Amniotic epithelial cell (primary cell): ENCODE data around the gene DPF3.
A peak's percentile ranks its signal among the peaks of the same experiment; 100 is the strongest.
"Not testable (repeated sequence)": the region's sequence is repeated elsewhere in the genome, so short reads cannot be mapped to it uniquely, and the experiment has no call there.

Experiments used
- DNase-seq: peaks from one replicate; pipeline ENCODE4 v3.0.0-alpha.2; 2010; ENCODE audit warnings: low read depth

Gene DPF3

DNA sequence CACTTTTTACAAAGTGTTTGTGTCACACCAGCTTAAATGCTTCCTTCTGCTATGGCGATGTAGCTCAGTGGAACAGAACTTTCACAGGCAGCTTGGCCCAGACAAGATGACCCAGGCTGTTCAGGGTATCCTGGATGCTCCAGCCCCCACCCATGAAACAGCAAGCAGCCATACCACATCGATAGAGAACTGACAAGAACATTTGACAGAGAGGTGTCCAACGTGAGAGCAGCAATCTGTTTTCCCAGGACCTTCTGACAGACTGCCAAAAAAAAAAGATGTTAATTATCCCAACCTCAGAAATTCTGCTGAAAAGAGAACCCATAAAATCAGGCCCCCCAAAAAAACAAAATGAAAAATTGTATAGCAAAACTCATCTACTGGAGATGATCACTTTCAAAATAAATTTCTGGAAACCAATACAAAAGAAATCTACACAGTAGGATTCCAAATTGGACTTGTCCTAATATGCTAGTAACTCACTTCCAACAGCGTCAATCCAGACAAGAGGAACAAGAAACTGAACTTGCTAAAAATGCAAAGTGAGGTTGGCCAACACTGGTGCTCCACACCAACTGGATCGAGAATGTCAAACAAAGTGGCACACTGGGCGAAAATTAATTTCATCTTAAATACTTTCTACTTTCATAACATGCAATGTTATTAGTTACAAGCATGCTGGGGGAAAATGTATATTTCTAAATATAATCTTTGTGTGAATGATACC is 118.8 kb downstream of the DPF3 start:
- no peak for DNase-seq

DNA sequence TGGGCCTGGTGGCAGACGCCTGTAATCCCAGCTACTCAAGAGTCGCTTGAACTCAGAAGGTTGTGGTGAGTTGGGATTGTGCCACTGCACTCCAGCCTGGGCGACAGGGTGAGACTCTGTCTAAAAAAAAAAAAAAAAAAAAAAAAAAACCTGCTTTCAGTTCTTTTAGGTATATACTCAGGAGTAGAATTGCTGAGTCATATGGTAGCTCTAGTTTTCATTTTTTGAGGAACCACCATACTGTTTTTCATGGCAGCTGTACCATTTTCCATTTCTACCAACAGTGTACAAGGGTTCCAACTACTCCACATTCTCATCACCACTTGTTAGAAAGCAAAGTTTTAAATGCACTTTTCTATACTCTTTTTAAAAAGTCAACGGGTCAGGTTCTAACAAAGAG is 119.8 kb downstream of the DPF3 start:
- DNase-seq, result no peak

DNA sequence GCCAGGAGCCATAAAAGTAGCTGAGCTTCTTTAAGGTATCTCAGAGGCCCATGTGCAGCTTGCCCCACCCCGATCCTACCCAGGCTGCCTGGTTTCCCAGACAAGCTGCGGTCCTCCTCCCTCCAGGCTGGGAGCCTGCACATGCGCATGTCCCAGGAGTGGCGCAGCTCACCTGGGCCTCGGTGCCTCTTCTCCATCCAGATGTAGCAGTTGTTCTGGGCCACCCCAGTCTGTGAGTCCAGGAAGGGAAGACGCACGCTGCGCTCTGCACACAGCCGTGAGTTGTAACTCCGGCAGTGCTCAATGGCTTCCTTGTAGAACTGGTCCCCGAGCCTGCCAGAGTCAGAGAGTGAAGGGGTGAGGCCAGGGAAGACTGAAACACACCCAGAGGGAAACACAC is 122.3 kb downstream of the DPF3 start:
- DNase-seq, result no peak

DNA sequence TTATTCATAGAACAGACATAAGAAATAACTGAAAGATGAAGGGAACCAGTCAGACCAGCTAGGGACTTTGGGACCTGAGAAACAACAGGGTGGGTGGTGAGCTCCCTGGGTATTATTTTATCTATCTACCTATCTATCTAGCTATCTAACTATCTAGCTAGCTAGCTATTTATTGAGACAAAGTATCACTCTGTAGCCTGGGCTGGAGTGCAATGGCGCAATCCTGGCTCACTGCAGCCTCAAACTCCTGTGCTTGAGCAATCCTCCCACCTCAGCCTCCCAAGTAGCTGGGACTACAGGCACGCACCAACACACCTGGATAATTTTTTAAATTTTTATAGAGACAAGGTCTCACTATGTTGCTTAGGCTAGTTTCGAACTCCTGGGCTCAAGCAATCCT is 127.6 kb downstream of the DPF3 start:
- DNase-seq, result no peak

DNA sequence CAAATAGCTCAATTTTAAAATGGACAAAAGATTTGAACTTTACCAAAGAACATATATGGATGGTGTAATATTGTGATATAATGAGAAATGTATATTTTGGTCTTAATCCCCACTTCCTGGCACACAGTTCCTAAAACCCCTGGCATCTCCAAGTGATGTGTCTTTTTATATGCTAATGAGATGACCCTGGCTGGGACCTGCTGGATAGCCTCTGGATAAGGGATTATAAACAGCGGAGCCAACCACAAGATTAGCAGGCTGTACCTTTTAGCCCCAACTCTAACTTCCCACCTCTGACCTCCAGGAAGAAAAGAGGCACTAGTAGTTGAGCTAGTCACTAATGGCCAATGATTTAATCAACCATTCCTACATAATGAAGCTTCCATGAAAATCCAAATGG is 130.0 kb downstream of the DPF3 start:
- DNase-seq, result no peak

DNA sequence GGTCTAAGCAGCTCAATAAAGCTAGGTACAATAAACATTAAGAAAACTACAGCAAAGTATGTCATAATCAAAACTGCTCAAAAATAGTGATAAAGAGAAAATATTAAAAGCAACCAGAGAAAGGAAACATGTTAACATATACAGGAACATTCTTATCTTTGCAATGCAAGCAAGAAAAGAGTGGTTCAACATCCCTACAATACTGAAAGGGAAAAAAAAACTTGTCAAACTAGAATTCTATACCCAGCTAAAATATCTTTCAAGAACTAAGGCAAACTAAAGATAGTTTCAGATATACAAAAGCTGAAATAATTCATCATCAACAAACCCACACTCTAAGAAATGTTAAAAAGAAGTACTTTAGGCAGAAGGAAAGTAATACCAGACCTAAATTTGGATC is 134.2 kb downstream of the DPF3 start:
- no peak for DNase-seq

DNA sequence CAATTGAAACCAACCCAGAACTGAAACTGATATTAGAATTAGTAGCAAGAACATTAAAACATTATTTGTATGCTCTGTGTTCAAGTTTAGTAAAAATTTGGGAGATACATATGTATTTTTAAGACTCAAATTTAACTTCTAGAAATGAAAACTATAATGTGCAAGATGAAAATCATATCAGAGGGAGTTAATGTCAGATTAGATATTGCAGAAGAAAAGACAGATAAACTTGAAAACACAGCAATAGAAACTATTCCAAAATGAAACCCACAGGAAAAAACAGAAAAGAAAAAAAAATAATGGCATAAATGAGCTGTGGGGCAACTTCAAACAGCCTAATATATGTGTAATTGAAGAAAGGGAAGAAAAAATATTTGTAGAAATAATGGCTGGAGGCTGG is 134.9 kb downstream of the DPF3 start:
- no peak for DNase-seq

DNA sequence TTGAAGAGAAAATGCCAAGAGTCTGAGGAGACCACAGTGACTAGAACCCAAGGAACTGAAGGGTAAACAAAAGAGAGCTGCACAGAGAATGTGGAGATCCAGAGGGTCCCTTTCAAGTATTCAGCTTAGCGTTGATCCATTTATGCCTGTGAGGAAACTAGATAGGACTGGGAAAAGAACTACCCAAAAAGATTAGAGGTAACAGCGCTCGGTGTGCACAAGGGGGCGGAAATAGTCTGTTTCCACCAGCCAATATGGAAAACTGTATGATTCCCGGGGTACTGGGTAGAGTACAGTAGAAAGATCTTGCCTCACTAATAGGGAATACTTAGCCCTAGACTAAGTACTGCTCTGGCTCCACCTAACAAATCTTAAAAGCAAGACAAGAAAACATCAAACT is 135.5 kb downstream of the DPF3 start:
- no peak for DNase-seq

DNA sequence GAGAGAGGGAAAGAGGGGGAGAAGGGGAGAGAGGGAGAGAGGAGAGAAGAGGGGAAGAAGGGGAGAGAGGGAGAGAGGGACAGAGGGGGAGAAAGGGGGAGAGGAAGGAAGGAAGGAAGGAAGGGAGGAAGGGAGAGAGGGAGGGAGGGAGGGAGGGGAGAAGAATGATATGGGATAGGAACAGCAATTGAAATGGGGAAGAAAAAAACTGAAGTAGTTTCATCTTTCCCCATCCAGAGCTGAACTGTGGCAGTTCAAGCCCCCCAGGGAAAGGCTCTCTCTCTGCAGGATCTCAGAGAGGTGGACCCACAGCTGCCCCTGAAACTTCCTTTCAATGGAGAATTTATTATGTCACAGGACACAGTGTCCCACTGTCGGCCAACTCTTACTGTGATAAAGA is 136.9 kb downstream of the DPF3 start:
- no peak for DNase-seq

DNA sequence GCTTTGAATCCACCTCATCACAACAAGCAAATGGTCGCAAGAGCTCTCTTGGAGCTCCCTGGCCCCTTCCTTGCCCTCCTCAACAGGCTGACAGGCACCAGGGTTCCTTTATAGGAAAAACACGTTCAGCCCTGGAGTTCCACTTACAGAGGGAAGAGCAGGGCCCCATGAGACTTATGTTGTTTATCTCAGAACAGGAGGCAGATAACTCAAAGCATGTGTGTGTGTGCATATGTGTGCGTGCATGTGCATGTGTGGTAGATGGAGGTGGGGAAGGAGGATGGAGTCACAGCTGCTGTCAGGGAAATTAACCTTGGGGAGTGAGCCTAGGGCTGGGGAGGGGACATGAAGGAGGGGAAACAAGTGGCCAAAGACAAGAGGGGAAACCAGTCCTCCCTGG is 138.1 kb downstream of the DPF3 start:
- DNase-seq, result no peak

DNA sequence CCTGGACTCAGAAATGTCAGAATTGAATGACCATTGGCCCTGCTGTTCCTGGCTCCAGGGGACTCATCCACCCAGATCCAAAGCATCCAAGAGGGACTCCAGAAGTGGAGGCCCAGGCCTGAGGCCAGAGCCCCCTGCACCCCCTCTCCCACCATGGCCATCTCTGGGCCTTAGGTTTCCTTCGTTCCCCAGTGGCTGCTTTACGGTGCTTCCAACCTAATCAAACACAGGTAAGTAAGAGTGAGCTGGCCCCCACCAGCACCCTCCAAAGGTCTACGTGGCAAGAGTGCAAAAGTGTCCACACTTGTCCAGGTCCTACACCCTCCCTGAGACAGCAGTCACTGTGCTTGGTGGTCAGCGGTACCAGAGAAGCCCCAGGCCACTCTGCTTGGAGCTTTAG is 139.0 kb downstream of the DPF3 start:
- no peak for DNase-seq

DNA sequence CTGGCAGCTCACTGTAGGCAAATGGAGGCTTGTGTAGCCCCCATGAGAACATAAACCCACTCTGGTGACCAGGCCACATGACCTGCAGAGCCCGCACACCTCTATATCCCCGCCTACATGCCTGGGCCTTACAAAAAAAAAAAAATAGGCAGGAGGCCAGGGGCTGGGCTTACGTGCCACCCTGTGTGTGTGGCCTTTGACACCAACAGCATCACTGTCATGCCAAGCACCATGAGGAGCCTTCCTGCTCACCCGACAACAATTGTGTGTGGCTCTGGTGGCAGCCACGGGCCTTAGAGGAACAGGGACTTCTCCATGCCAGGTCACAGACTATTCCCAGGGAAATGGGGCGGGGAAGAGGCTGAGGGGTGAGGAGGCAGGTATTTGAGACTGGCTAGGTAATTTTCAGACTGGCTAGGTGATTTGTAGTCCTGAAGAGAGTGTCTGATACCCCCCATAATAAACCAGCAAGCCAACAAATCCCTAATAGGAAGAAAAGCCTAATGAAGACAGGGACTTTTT is 140.0 kb downstream of the DPF3 start:
- no peak for DNase-seq

DNA sequence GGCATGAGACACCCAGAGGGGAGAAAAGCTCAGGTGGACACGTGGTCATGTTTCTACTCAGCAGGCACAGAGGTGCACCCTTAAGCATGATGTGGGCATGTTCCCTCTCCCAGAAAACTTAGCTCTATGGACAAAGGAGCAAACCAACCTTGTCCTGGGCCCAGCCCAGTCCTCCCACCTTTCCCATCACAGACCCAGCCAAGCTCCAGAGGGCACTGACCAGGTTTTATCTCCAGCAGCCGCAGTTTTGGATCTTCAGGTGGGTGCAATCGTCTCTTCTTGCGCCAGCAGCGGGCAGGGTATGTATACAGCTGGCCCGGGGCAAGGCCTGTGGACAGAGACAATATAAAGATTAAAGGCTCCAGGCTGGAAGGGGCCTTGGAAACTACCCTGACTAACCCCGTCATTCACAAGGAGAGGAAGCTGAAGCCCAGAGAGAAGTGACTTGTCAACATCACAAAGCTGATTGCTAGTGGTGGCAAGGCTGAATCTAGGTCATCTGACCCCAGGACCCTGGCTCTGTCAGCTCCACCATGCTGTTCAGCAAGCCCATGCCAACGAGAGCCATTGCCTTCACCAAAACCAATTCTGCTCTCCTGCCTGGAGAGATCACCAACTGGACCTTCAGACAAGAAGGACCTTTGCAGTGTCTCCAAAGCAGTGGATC is 140.7 kb downstream of the DPF3 start:
- DNase-seq, result no peak

DNA sequence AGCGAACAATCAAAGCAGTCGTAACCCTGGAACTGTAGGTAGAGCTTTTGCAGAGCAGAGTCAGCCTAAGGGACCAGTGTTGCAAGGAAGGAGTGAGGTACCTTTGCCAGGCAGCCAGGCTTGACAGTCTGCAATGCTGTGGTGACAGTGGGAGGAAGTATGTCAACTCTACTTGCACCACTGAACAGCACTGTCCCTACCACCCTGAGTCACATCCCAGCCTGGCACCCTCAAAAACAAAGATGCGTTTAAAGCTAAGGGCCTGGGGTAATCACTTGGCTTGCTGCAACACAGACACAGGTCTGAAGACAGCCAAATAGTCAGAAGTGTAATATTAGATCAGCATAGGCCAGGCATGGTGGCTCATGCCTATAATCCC is 141.9 kb downstream of the DPF3 start:
- no peak for DNase-seq

DNA sequence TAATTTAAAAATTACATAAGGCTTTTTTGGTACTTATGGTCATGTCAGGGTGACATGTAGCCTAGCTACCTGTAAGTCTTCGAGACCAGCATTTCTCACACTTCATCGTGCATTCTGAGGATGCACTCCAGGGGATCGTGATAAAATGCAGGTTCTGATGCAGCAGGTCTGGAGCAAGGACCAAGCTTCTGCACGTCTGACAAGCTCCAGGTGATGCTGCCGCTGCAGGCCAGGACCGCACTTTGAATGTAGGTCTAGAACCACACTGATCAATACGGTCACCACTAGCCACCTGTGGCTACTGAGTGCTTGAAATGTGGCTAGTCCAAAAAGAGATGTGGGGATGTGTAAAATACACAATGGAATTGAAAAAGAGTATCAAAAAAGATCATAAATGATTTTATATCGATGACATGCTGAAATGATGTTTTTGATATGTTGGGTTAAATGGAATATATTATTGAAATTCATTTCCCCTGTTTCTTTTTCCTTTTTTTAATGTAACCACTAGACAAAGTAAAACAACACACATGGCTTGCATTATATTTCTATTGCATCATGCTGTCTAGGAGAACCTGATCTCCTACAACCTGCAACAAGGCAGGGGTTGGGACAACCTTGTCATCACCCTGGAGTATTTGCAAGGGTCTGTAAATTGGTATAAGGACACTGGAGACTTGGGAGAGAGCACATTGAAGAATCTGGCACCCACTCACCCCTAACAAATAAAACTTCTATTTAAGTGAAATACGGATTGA is 142.4 kb downstream of the DPF3 start:
- DNase-seq, result no peak

DNA sequence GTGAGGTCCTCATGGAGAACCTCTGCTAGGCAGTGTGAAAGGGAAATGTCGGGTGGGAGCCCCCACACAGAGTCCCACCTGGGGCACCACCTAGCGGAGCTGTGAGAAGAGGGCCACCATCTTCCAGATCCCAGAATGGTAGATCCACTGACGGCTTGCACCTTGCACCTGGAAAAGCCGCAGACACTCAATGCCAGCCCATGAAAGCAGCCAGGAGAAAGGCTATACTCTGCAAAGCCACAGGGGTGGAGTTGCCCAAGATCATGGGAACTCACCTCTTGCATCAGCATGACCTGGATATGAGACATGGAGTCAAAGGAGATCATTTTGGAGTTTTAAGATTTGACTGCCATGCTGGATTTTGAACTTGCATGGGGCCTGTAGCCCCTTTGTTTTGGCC is 145.0 kb downstream of the DPF3 start:
- not testable (repeated sequence) for DNase-seq

DNA sequence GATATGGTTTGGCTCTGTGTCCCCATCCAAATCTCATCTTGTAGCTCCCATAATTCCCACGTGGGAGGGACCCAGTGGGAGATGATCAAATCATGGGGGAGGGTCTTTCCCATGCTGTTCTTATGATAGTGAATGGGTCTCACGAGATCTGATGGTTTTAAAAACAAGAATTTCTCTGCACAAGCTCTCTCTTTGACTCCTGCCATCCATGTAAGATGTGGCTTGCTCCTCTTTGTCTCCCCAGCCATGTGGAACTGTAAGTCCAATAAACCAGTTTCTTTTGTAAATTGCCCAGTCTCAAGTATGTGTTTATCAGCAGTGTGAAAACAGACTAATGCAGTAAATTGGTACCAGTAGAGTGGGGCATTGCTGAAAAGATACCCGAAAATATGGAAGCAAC is 146.2 kb downstream of the DPF3 start:
- no peak for DNase-seq

DNA sequence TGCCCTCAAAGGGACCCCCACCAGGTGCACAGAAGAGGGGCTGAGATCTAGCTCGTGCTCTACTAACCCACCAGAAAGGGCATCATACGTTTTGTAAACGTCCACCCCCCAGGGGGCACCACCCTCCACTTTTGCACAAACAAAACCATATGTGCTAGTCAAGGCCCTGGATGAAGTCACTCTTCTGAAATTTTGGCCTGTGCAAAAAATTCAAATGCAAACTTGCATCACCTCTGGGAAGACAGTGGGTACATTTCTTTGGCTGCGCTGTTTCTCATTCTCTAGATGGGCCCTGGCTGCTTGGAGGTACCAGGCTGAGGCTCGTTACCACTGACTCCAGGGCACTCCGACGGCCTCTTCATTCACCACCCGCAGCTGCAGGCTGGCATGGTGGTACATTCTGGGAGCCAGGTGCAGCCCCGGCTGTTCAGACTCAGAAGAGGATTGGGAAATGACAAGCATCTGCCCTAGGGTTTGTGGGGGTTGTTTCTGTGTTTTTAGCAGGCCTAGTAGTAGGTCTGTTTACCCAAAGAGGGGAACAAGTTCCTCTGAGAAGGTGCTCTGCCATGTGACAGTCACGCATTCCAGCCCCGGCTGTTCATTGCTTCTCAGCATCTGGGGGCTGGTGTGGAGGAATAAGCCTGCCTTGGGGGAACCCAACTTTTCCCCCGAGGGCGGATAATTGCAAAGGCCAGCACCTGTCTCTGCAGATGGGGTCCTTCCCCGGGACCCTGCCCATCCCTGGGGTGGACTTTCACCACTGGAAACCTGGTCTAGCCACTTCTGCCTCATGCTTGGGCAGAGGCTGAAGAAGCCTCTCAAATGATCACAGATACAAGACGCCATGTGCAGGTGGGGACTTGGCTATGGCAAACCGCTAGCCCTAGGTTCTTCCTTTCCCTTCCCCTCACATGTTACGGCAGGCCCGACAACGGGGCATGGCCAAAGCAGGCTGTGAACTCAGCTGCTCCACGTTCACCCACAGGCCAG is 147.6 kb downstream of the DPF3 start:
- peak; percentile 31 for DNase-seq

DNA sequence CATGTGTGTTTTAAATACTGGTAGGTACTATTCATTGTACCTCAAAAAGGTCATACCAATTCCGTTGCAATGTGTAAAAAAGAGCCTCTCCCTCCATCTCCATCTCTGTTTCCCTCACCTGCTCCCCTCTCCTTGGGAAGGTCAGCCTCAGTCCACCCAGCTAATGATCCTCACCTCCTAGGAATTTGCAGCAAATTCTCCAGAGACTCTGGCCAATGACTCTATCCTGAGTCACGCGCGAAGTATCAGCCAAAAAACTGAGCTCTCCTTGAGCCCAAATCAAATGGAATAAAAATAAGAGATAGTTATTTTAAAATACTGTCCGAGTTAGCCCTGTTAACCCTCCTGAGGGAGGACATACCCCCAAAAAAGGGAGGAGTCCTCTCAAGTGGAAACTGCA is 148.4 kb downstream of the DPF3 start:
- DNase-seq, result peak; percentile 27

DNA sequence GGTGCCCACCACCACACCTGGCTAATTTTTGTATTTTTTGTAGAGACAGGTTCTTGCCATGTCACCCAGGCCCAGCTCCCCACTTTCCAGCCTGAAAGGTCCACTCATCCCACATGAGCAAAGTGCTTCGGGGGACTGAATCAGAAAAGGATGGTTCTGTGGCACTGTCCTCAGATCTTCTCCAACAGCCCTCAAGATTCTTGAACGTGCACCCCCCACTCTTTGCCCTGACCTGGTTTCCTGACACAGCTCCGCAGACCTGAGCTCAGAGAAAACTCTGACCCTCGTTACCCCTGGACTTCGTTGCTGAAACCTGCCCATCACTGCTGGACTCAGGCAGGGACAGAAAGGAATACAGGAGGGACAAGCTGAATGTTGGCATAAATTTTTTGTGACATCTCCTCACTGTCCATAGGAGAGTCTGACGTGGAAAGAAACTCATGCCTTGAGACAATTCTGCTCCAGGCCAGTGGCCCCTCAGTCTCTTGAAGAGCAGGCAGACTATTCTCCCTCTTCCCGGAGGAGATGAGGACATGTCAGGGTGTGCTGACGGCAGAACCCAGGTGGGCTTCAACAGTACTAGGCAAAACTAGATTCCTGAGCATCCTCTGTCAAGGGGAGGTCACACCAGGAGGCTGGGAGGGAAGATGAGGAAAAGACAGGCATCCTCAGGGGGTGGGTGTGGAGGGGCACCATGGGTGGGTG is 149.3 kb downstream of the DPF3 start:
- no peak for DNase-seq

DNA sequence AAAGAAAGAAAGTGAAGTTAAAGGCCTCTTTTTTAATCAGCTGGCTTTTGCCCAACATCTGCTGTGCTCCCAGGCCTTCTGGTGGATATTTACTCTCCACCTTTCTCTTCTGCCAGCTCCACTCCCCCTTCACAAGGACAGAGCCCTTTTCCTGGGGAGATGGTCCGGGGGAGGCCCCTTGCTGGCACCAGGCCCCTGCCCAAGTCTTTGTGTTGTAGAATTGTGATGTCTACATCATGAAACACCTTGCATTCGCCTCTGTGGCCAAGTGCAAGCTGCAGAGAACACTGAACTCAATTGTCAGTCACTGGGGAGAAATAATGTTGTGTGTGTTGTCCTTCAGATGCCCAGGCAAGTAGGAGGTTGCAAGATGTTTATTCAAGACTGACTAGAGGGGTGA is 150.3 kb downstream of the DPF3 start:
- DNase-seq, result no peak
